ENCODE results near the gene PRKRIP1. TPM values are rescaled to one million over a fixed set of nuclear protein-coding genes. Genes with fewer than 3 reads are reported as not detected.

Gene PRKRIP1
- 6.4 and 13.1 TPM in 2 replicates for total RNA-seq (ENCODE audit: low replicate concordance)

GRCh38 chr7:102395873-102396709, at the start of gene PRKRIP1:
Gene PRKRIP1, plus strand, starts transcription at chr7:102396363. Its CDS starts 49 bp downstream, at chr7:102396412.

GRCh38 chr7:102356344-102356743, 39.8 kb upstream of the PRKRIP1 start, which contains the start of gene SPDYE6:
Gene SPDYE6, minus strand, starts transcription at chr7:102356444. Its CDS starts 421 bp downstream, at chr7:102356023.

GRCh38 chr7:102433219-102434038, 37.3 kb downstream of the PRKRIP1 start, which contains the start of gene ORAI2:
Gene ORAI2, plus strand, starts transcription at chr7:102433575. Its CDS starts 5,382 bp downstream, at chr7:102438957.

GRCh38 chr7:102464577-102465280, 68.6 kb downstream of the PRKRIP1 start, which contains the start of the genes ALKBH4 and LRWD1:
Gene ALKBH4, minus strand, starts transcription at chr7:102464863. Its CDS starts 27 bp downstream, at chr7:102464836.
Gene LRWD1, plus strand, starts transcription at chr7:102464984. Its CDS starts 97 bp downstream, at chr7:102465081.

Other genes with a start within 250 kb of the PRKRIP1 start
- gene SH2B2, start 109.5 kb upstream of the PRKRIP1 start, total RNA-seq (ENCODE audit: low replicate concordance) = 0.70 and 0.75 TPM in 2 replicates
- gene SPDYE6, start 39.9 kb upstream of the PRKRIP1 start, total RNA-seq (ENCODE audit: low replicate concordance) = 0.23 TPM in 1 of 2 replicates, not detected in the other
- 31.8 and 62.2 TPM in 2 replicates for gene ORAI2, start 37.2 kb downstream of the PRKRIP1 start, total RNA-seq (ENCODE audit: low replicate concordance)
- gene ALKBH4, start 68.5 kb downstream of the PRKRIP1 start, total RNA-seq (ENCODE audit: low replicate concordance) = 8.7 and 10.5 TPM in 2 replicates
- 15.2 and 25.8 TPM in 2 replicates for gene LRWD1, start 68.6 kb downstream of the PRKRIP1 start, total RNA-seq (ENCODE audit: low replicate concordance)
- 16.1 and 41.7 TPM in 2 replicates for gene POLR2J, start 82.6 kb downstream of the PRKRIP1 start, total RNA-seq (ENCODE audit: low replicate concordance)
- gene RASA4B, start 121.4 kb downstream of the PRKRIP1 start, total RNA-seq (ENCODE audit: low replicate concordance) = 2.0 and 5.7 TPM in 2 replicates
- gene UPK3BL2, start 147.3 kb downstream of the PRKRIP1 start, total RNA-seq (ENCODE audit: low replicate concordance) = 1.3 and 2.2 TPM in 2 replicates
- 0.12 TPM in 1 of 2 replicates, not detected in the other for gene SPDYE2, start 154.9 kb downstream of the PRKRIP1 start, total RNA-seq (ENCODE audit: low replicate concordance)
- 18.1 and 20.4 TPM in 2 replicates for gene POLR2J3, start 176.2 kb downstream of the PRKRIP1 start, total RNA-seq (ENCODE audit: low replicate concordance)
- gene RASA4, start 220.4 kb downstream of the PRKRIP1 start, total RNA-seq (ENCODE audit: low replicate concordance) = 5.5 and 29.2 TPM in 2 replicates
- 5.4 and 6.2 TPM in 2 replicates for gene UPK3BL1, start 246.4 kb downstream of the PRKRIP1 start, total RNA-seq (ENCODE audit: low replicate concordance)

All from smooth muscle cell of the coronary artery (primary cell).